Liver (tissue), 3 donors: ENCODE measurements around the gene DGCR8.

Source experiments
- GABPA ChIP-seq, 2 donors: IDR thresholded peaks in 1 of 2; conservative IDR thresholded peaks in 1 of 2; 2 replicates each; pipeline ENCODE4 v1.6.1; 2016; ENCODE audit warnings: antibody characterized with exemption in 2 of 2, mild to moderate bottlenecking in 1 of 2, moderate library complexity in 1 of 2
- HNF4A ChIP-seq, 2 donors: conservative IDR thresholded peaks; 2 replicates each; pipeline ENCODE4 v1.6.1; 2016; ENCODE audit warnings: antibody characterized with exemption in 2 of 2, mild to moderate bottlenecking in 2 of 2
- JUND ChIP-seq, 2 donors: IDR thresholded peaks; 2 replicates each; pipeline ENCODE4 v1.6.1; 2016; ENCODE audit warnings: antibody characterized with exemption in 2 of 2
- RXRA ChIP-seq, 2 donors: IDR thresholded peaks; 2 replicates each; pipeline ENCODE4 v1.6.1; 2017 to 2018; ENCODE audit warnings: antibody characterized with exemption in 2 of 2, mild to moderate bottlenecking in 1 of 2
- SP1 ChIP-seq: IDR thresholded peaks from 2 replicates; pipeline ENCODE4 v1.6.1; 2018; ENCODE audit warnings: antibody characterized with exemption, mild to moderate bottlenecking
- TAF1 ChIP-seq: conservative IDR thresholded peaks from 2 replicates; pipeline ENCODE4 v1.6.1; 2016; ENCODE audit warnings: antibody characterized with exemption, mild to moderate bottlenecking
- YY1 ChIP-seq: IDR thresholded peaks from 2 replicates; pipeline ENCODE4 v1.6.1; 2016; ENCODE audit warnings: antibody characterized with exemption, mild to moderate bottlenecking
- TF ChIP-seq, protein P1 (sequence below): fragments of 150-350 bp; IDR thresholded peaks from 2 replicates; pipeline ENCODE4 v1.5.1; 2017; ENCODE audit warnings: improper control_type of control experiment, low read depth, low read length; ENCODE audit not compliant: missing input control
- TF ChIP-seq, protein P2 (sequence below): IDR thresholded peaks from 2 replicates; pipeline ENCODE4 v1.6.1; 2016; ENCODE audit warnings: antibody characterized with exemption
- TF ChIP-seq, protein P3 (sequence below): IDR thresholded peaks from 2 replicates; pipeline ENCODE4 v1.6.1; 2016; ENCODE audit warnings: antibody characterized with exemption
- donor health status: healthy.
- donor health status: healthy.

DNA sequence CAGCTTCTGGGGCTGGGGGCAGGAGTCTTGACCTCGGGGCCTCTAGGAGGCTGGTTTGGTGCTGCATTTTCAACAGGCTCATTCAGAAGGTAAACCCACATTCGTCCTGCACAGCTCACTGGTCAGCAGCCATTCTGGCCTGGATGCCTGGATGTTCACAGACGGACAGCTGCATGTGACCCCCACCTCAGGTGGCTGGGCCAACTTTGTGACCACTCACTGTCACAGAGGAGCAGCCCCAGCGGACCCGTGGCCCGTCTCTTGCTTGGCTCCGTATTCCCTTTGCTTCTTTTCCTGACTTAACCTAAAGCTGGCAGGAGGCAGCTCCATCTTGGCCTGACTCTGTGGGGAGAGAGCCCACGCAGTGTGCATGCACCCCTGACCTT is 8.2 kb downstream of the DGCR8 start:
- no peak for TF ChIP-seq RXRA (IDR thresholded peaks at IDR 0.05)
- TF ChIP-seq SP1, result no peak
- TF ChIP-seq, protein P1, sequence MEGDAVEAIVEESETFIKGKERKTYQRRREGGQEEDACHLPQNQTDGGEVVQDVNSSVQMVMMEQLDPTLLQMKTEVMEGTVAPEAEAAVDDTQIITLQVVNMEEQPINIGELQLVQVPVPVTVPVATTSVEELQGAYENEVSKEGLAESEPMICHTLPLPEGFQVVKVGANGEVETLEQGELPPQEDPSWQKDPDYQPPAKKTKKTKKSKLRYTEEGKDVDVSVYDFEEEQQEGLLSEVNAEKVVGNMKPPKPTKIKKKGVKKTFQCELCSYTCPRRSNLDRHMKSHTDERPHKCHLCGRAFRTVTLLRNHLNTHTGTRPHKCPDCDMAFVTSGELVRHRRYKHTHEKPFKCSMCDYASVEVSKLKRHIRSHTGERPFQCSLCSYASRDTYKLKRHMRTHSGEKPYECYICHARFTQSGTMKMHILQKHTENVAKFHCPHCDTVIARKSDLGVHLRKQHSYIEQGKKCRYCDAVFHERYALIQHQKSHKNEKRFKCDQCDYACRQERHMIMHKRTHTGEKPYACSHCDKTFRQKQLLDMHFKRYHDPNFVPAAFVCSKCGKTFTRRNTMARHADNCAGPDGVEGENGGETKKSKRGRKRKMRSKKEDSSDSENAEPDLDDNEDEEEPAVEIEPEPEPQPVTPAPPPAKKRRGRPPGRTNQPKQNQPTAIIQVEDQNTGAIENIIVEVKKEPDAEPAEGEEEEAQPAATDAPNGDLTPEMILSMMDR, result no peak
- TF ChIP-seq, protein P2, sequence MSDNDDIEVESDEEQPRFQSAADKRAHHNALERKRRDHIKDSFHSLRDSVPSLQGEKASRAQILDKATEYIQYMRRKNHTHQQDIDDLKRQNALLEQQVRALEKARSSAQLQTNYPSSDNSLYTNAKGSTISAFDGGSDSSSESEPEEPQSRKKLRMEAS, result no peak
- no peak for TF ChIP-seq GABPA (IDR thresholded peaks at IDR 0.05 in 1 of 2, conservative IDR thresholded peaks at IDR 0.05 in 1 of 2)
- no peak for TF ChIP-seq HNF4A (conservative IDR thresholded peaks at IDR 0.05)
- TF ChIP-seq TAF1, result no peak
- no peak for TF ChIP-seq YY1
- TF ChIP-seq, protein P3, sequence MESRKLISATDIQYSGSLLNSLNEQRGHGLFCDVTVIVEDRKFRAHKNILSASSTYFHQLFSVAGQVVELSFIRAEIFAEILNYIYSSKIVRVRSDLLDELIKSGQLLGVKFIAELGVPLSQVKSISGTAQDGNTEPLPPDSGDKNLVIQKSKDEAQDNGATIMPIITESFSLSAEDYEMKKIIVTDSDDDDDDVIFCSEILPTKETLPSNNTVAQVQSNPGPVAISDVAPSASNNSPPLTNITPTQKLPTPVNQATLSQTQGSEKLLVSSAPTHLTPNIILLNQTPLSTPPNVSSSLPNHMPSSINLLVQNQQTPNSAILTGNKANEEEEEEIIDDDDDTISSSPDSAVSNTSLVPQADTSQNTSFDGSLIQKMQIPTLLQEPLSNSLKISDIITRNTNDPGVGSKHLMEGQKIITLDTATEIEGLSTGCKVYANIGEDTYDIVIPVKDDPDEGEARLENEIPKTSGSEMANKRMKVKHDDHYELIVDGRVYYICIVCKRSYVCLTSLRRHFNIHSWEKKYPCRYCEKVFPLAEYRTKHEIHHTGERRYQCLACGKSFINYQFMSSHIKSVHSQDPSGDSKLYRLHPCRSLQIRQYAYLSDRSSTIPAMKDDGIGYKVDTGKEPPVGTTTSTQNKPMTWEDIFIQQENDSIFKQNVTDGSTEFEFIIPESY, result no peak
- no peak for TF ChIP-seq JUND (IDR thresholded peaks at IDR 0.05)
